Regular cardiac myocyte (primary cell): ENCODE measurements around the gene TRABD2A. TPM values are rescaled to one million over a fixed set of nuclear protein-coding genes. Genes with fewer than 3 reads are reported as not detected.

Experiments
- total RNA-seq: library from RNA; depleted of rRNA; stranded (reverse); fragments of >200 nt; gene quantifications from 2 replicates; pipeline ENCODE4 v1.2.3, GENCODE V29; 2014

Gene TRABD2A
- 2.5 and 9.8 TPM in 2 replicates for total RNA-seq

GRCh38 chr2:84880645-84881521, at the start of gene TRABD2A:
Gene TRABD2A (minus strand): TSS chr2:84881084. CDS start chr2:84881039, 45 bp downstream.

DNA sequence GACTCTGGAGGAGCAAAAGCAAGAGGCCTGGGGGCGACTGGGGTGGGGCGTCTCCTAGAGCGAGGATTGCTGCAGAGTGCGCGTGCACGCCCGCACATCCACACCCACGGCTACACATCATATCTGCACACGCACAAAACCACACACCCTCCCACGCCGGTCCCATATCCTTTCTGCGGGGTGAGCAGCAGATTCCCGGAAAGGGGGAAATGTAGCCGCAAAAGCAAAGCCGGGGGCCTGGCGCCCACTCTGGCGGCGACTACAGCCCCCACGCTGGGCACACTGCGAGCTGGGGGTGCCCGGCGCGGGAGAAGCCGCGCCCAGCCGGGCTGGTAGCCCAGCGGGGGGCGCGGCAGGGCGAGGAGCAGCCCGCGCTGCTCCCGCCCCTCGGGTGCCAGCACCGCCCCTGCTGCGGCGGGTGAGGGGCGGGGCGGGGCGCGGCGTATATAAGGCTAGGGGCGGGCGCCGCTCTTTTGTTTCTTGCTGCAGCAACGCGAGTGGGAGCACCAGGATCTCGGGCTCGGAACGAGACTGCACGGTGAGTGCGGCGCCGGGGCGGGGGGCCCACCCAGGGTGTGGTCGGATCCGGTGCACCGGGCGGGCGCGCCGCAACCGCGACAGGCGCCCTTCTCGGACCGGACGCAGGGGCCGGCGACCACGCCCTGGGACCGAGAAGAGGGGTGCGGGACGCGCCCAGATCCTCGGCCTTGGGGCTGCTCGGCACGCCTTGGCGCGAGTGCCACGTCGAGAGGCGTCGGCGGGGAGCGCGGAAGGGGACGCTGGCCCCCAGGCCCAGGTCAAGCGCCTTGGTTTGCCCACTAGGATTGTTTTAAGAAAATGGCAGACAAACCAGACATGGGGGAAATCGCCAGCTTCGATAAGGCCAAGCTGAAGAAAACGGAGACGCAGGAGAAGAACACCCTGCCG, 24.6 kb upstream of the TRABD2A start, which contains the start of gene TMSB10:
TSS of gene TMSB10 (plus strand) at position 476 of the 927 bp plus-strand sequence.

Other genes with a start within 250 kb of the TRABD2A start
- gene TMSB10, start 24.6 kb upstream of the TRABD2A start, total RNA-seq, result 7,380 and 7,799 TPM in 2 replicates
- 66.2 and 80.3 TPM in 2 replicates for gene KCMF1, start 90.1 kb upstream of the TRABD2A start, total RNA-seq